Pancreas (tissue), 10 donors: Measurements from ENCODE around the gene TMPRSS4. TPM values are rescaled to one million over a fixed set of nuclear protein-coding genes. Genes with fewer than 3 reads are reported as not detected.

Source experiments
- ATAC-seq, 4 donors: fragments of 200-7000 bp; cut with Tn5 transposase; one replicate each; pipeline versions ENCODE4 v1.8.0 to v1.9.1; 2020; ENCODE audit warnings: mild to moderate bottlenecking in 4 of 4, moderate library complexity in 4 of 4
- DNase-seq, 6 donors: peaks; one replicate each; pipeline ENCODE4 v3.0.0-alpha.2; 2020
- FAIRE-seq: peaks from 2 replicates; lab custom pipeline; 2012; peaks lifted over from hg19 to GRCh38; lab: Jason Lieb, UNC
- H3K27ac ChIP-seq, 4 donors: fragments of 200-600 bp; sonication (generic); 1 replicate in 3 of 4; 2 replicates in 1 of 4; pipeline versions ENCODE4 v1.5.0 to v1.8.0; 2020
- H3K27me3 ChIP-seq, 4 donors: fragments of 200-600 bp; one replicate each; pipeline ENCODE4 v1.8.0; 2021
- H3K36me3 ChIP-seq, 3 donors: fragments of 200-600 bp; sonication (generic) in 1 of 3; one replicate each; pipeline versions ENCODE4 v1.5.0 to v1.8.0; 2020 to 2021
- H3K4me1 ChIP-seq, 3 donors: fragments of 200-600 bp; one replicate each; pipeline ENCODE4 v1.8.0; 2021
- H3K4me3 ChIP-seq, 4 donors: fragments of 200-600 bp; sonication (generic) in 2 of 4; one replicate each; pipeline versions ENCODE4 v1.5.0 to v1.8.0; 2020 to 2021
- H3K9me3 ChIP-seq, 4 donors: fragments of 200-600 bp; one replicate each; pipeline ENCODE4 v1.8.0; 2021
- CTCF ChIP-seq, 4 donors: fragments of 200-600 bp; sonication (generic) in 3 of 4; IDR thresholded peaks; one replicate each; pipeline versions ENCODE4 v1.5.0 to v1.8.0; 2021; ENCODE audit warnings: antibody characterized with exemption in 4 of 4
- WGBS, 2 donors: extraction: QIAGEN DNeasy Blood & Tissue Kit; methylation state at CpG; one replicate each; pipeline ENCODE4 v1.1.7; 2013; 5-methylcytosine and 5-hydroxymethylcytosine counted together
- intact Hi-C, 3 donors: fragments of 100-400 bp; cut with DNase I; formaldehyde crosslinking; loops; one replicate each; pipeline versions ENCODE4 v1.11.1 to v1.14.2; 2022
- polyA plus RNA-seq, 2 donors: library from polyadenylated mRNA; stranded (reverse); fragments of 200-250 nt; gene quantifications; one replicate each; pipeline ENCODE4 v1.2.3, GENCODE V29; 2013
- total RNA-seq, 6 donors: library from RNA; stranded (reverse); fragmentation: NEBNext Ultra II Directional in 4 of 6; extraction: Animal tissue kit (Norgen Biotek cat#: 25700) in 4 of 6; gene quantifications; one replicate each; pipeline versions ENCODE4 v1.2.1 to v1.2.4, GENCODE V29; 2021 to 2023
- donor health status: healthy with polysubstance abuse.
- donor health status: DM: no; HTN: no; CAD: no; lungs with moderate emphysema.
- donor health status: DM: no; HTN: no; CAD: no.
- donor health status: control.
- donor health status: control.
- donor health status: Bipolar disorder and iron deficiency.
- donor health status: DM: yes; HTN: yes; CAD: no.
- donor health status: DM: no; HTN: no; CAD: no.
- donor health status: DM: no; HTN: no; CAD: no.
- donor health status: DM: yes; HTN: yes; CAD: no.

TMPRSS4 gene
- total and polyA plus RNA-seq, 8 donors, result 0.15 to 2.2 (median 0.41) TPM; not detected in 3

- Histone ChIP-seq H3K4me3 (no peak overlapping the region), H3K27me3 (no peaks in the 10 kb centered on the region), H3K9me3 (no peaks in the 10 kb centered on the region), H3K4me1 (no peaks in the 10 kb centered on the region), H3K36me3 (no peaks in the 10 kb centered on the region), H3K27ac (no peak overlapping the region)
- WGBS, 2 donors, result 63 to 73% methylated on average over 9 of the region's 9 CpGs
- no peak for FAIRE-seq
- intact Hi-C loops, result no loop called here
- no peak for ATAC-seq
- no peak for DNase-seq
- no peak for TF ChIP-seq CTCF (IDR thresholded peaks at IDR 0.05)
Observed at GRCh38 chr11:118170231-118170630, 93.4 kb downstream of the TMPRSS4 start.

GRCh38 chr11:118170882-118171268 lies 94.0 kb downstream of the TMPRSS4 start:
- Histone ChIP-seq H3K4me1 (no peaks in the 10 kb centered on the region), H3K27ac (no peak overlapping the region), H3K9me3 (no peaks in the 10 kb centered on the region), H3K36me3 (no peaks in the 10 kb centered on the region), H3K27me3 (no peaks in the 10 kb centered on the region), H3K4me3 (no peak overlapping the region)
- TF ChIP-seq CTCF (IDR thresholded peaks at IDR 0.05), result no peak
- 45 to 47% methylated on average over 8 of the region's 8 CpGs for WGBS, 2 donors
- no peak for FAIRE-seq
- no peak for ATAC-seq
- DNase-seq, result no peak
- intact Hi-C loops, result no loop called here

Other genes with a start within 250 kb of the TMPRSS4 start
- 10 to 100 TPM in 1 of 6 donors, 1 to 10 TPM in 5; 2.7 to 17.2 (median 6.5) TPM for gene FXYD6, start 200.4 kb upstream of the TMPRSS4 start, total RNA-seq
- gene FXYD6, start 200.4 kb upstream of the TMPRSS4 start, polyA plus RNA-seq, result 10 to 100 TPM; 14.3 to 48.0 TPM
- 1 to 10 TPM; 1.4 to 8.2 (median 2.0) TPM for gene TMPRSS13, start 147.7 kb upstream of the TMPRSS4 start, total RNA-seq
- gene TMPRSS13, start 147.7 kb upstream of the TMPRSS4 start, polyA plus RNA-seq, result 1 to 10 TPM; 3.2 TPM
- gene IL10RA, start 90.7 kb upstream of the TMPRSS4 start, total RNA-seq, result 10 to 100 TPM in 1 of 6 donors, 1 to 10 TPM in 3, under 1 TPM in 2; 0.60 to 15.5 (median 4.0) TPM
- 1 to 10 TPM; 1.8 to 2.4 TPM for gene IL10RA, start 90.7 kb upstream of the TMPRSS4 start, polyA plus RNA-seq
- not detected for gene SMIM35, start 9.9 kb downstream of the TMPRSS4 start, total RNA-seq
- gene SMIM35, start 9.9 kb downstream of the TMPRSS4 start, polyA plus RNA-seq, result under 1 TPM in 1 of 2 donors, not detected in 1; 0.02 TPM
- 1 to 10 TPM in 3 of 6 donors, under 1 TPM in 3; 0.69 to 2.3 (median 1.0) TPM for gene SCN4B, start 75.7 kb downstream of the TMPRSS4 start, total RNA-seq
- gene SCN4B, start 75.7 kb downstream of the TMPRSS4 start, polyA plus RNA-seq, result 1 to 10 TPM in 1 of 2 donors, under 1 TPM in 1; 0.61 to 2.9 TPM
- gene SCN2B, start 99.6 kb downstream of the TMPRSS4 start, total RNA-seq, result under 1 TPM; 0.05 to 0.31 (median 0.06) TPM
- gene SCN2B, start 99.6 kb downstream of the TMPRSS4 start, polyA plus RNA-seq, result under 1 TPM; 0.04 to 0.05 TPM
- gene JAML, start 147.9 kb downstream of the TMPRSS4 start, total RNA-seq, result 1 to 10 TPM in 4 of 6 donors, under 1 TPM in 2; 0.39 to 7.4 (median 1.8) TPM
- gene JAML, start 147.9 kb downstream of the TMPRSS4 start, polyA plus RNA-seq, result 1 to 10 TPM; 2.1 to 2.7 TPM
- 1 to 10 TPM; 4.4 to 8.0 (median 5.6) TPM for gene MPZL3, start 175.3 kb downstream of the TMPRSS4 start, total RNA-seq
- gene MPZL3, start 175.3 kb downstream of the TMPRSS4 start, polyA plus RNA-seq, result 1 to 10 TPM; 3.8 to 5.3 TPM
- 10 to 100 TPM in 4 of 6 donors, 1 to 10 TPM in 2; 6.0 to 20.7 (median 13.8) TPM for gene MPZL2, start 187.2 kb downstream of the TMPRSS4 start, total RNA-seq
- 10 to 100 TPM in 1 of 2 donors, 1 to 10 TPM in 1; 8.1 to 15.6 TPM for gene MPZL2, start 187.2 kb downstream of the TMPRSS4 start, polyA plus RNA-seq
- 1 to 10 TPM in 4 of 6 donors, under 1 TPM in 2; 0.23 to 2.1 (median 1.5) TPM for gene CD3E, start 227.7 kb downstream of the TMPRSS4 start, total RNA-seq
- under 1 TPM; 0.23 to 0.73 TPM for gene CD3E, start 227.7 kb downstream of the TMPRSS4 start, polyA plus RNA-seq